Measurements from ENCODE around the gene TRIM2. TPM values are rescaled to one million over a fixed set of nuclear protein-coding genes. Genes with fewer than 3 reads are reported as not detected.

Gene TRIM2
- total and polyA plus RNA-seq, 9 donors = 9.5 to 57.5 (median 44.4) TPM

DNA sequence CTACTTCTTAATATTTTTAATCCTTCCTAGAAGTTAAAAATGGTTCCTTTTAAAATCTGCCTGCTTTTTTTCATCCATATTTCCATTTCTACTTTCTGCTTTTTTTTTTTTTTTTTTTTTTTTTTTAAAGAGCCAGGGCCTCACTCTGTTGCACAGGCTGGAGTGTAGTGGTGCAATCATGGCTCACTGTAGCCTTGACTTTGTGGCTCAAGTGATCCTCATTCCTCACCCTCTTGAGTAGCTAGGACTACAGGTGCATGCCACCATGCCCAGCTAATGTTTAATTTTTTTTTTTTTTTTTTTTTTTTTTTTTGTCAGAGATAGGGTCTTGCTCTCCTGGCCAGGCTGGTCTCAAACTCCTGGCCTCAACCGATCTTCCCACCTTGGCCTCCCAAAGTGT lies 179.9 kb downstream of the TRIM2 start:
- no peaks in the 10 kb centered on the region for H3K4me1 ChIP-seq (ENCODE audit: insufficient read depth)
- WGBS, 3 donors = 96 to 100% (median 97%) methylated on average over 1 of the region's 1 CpG

DNA sequence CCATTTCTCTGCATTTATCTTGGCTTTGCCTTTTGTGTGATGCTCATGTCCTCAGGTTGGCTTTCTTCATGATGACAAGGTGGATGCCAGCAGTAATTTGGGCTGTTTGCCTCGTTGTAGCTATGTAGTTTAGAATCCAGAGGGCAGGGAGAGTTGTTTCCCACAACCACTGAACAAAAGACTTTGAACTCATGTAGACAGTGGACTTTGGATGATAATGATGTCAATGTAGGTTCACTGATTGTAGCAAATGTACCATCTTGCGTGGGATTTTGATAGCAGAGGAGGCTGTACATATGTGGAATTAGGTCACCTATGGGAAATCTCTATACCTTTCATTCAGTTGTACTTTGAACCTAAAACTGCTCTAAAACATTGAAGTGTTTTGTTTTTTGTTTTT lies 181.5 kb downstream of the TRIM2 start:
- TF ChIP-seq EP300 (IDR thresholded peaks at IDR 0.05) (no peak), POLR2A (IDR thresholded peaks at IDR 0.05) (no peak), CTCF (IDR thresholded peaks at IDR 0.05) (no peak)
- intact Hi-C loops (cut with DNase I) = no loop called here
- Histone ChIP-seq H3K9me3 (no peaks in the 10 kb centered on the region), H3K27me3 (no peaks in the 10 kb centered on the region), H3K36me3 (no peaks in the 10 kb centered on the region), H3K4me1 (ENCODE audit: insufficient read depth) (no peaks in the 10 kb centered on the region), H3K27ac (no peak overlapping the region), H3K4me3 (no peak overlapping the region)
- 84 to 96% (median 86%) methylated on average over 2 of the region's 2 CpGs for WGBS, 3 donors
- DNase-seq = no peak

More for the DNA sequence above, 179.9 kb downstream of the TRIM2 start:
- intact Hi-C loops (cut with DNase I) = no loop called here
- no peak overlapping the region for H3K4me3 ChIP-seq
- H3K27ac ChIP-seq = no peak overlapping the region
- TF ChIP-seq CTCF (IDR thresholded peaks at IDR 0.05) (no peak), EP300 (IDR thresholded peaks at IDR 0.05) (no peak), POLR2A (IDR thresholded peaks at IDR 0.05) (no peak)
- H3K27me3 ChIP-seq = no peaks in the 10 kb centered on the region
- H3K36me3 ChIP-seq = no peaks in the 10 kb centered on the region
- no peak for DNase-seq
- H3K9me3 ChIP-seq = no peaks in the 10 kb centered on the region

GRCh38 chr4:153387981-153388380 lies 183.7 kb downstream of the TRIM2 start:
- DNase-seq = no peak
- no peaks in the 10 kb centered on the region for H3K9me3 ChIP-seq
- no peaks in the 10 kb centered on the region for H3K36me3 ChIP-seq
- no peaks in the 10 kb centered on the region for H3K27me3 ChIP-seq
- H3K4me1 ChIP-seq (ENCODE audit: insufficient read depth) = no peaks in the 10 kb centered on the region
- no peak overlapping the region for H3K4me3 ChIP-seq
- TF ChIP-seq CTCF (IDR thresholded peaks at IDR 0.05) = no peak
- no peak for TF ChIP-seq EP300 (IDR thresholded peaks at IDR 0.05)
- TF ChIP-seq POLR2A (IDR thresholded peaks at IDR 0.05) = no peak
- 83 to 86% (median 85%) methylated on average over 4 of the region's 4 CpGs for WGBS, 3 donors
- no peak overlapping the region for H3K27ac ChIP-seq
- intact Hi-C loops (cut with DNase I) = no loop called here

Small RNA genes within 50 kb of the gene (small RNA-seq; reads per million reads assigned to genes)
- gene RF00019 (not detected), gene RN7SL419P (not detected), gene RNU6-1196P (not detected)

Other genes with a start within 250 kb of the TRIM2 start
- gene MND1, start 140.2 kb downstream of the TRIM2 start, total RNA-seq = under 1 TPM in 3 of 7 donors, not detected in 4; 0.28 to 0.67 (median 0.36) TPM
- 1 to 10 TPM in 1 of 2 donors, under 1 TPM in 1; 0.59 to 3.7 TPM for gene MND1, start 140.2 kb downstream of the TRIM2 start, polyA plus RNA-seq